HepG2 (cell line): ENCODE measurements around the gene SAA2. TPM values are rescaled to one million over a fixed set of nuclear protein-coding genes. Genes with fewer than 3 reads are reported as not detected.
"Not testable (repeated sequence)": the region's sequence is repeated elsewhere in the genome, so short reads cannot be mapped to it uniquely, and the experiment has no call there.

Experiments
- ATAC-seq: fragments of 200-7000 bp; cut with Tn5 transposase; 3 replicates; pipeline ENCODE4 v1.9.1; 2020; ENCODE audit warnings: mild to moderate bottlenecking, moderate library complexity
- BruUV-seq: library from RNA; stranded (reverse); fragments of 400-500 nt; replicated peaks from 2 replicates; lab custom pipeline; 2021; lab: Mats Ljungman, UMichigan
- CTCF ChIA-PET: fragments of 300-600 bp; formaldehyde crosslinking; extraction: SDS; loops from one replicate; lab custom pipeline; 2021; ENCODE audit warnings: low total read pairs, inconsistent platforms, low intra/inter-chr PET ratio; lab: Yijun Ruan, JAX
- POLR2A ChIA-PET: fragments of 350-600 bp; sonication (Branson Sonifier 250); formaldehyde crosslinking; loops from one replicate; lab custom pipeline; 2020; ENCODE audit warnings: antibody characterized with exemption, inconsistent platforms; lab: Yijun Ruan, JAX
- DNase-seq: peaks from one replicate; pipeline ENCODE4 v3.0.0-alpha.2; 2015; ENCODE audit warnings: low spot score
- FAIRE-seq: peaks from 3 replicates; lab custom pipeline; 2011; peaks lifted over from hg19 to GRCh38; lab: Jason Lieb, UNC
- H2AFZ ChIP-seq: one replicate; pipeline ENCODE4 v1.6.1; 2011; ENCODE audit warnings: low read length, inconsistent platforms
- H3K27ac ChIP-seq: fragments of 300-600 bp; 3 replicates; pipeline ENCODE4 v1.8.0; 2011; ENCODE audit warnings: mixed run types, mild to moderate bottlenecking, mixed read lengths, low read length, inconsistent platforms; ENCODE audit not compliant: insufficient read depth; ENCODE audit errors: extremely low read length
- H3K27me3 ChIP-seq, 2 experiments: fragments of 200-600 bp in 1 of 2; 2 replicates in 1 of 2; 3 replicates in 1 of 2; pipeline versions ENCODE4 v1.6.0 to v1.8.0; 2011; ENCODE audit warnings: low read length in 2 of 2, mild to moderate bottlenecking in 2 of 2, moderate library complexity in 2 of 2, inconsistent platforms in 1 of 2; ENCODE audit not compliant: insufficient read depth in 2 of 2, control insufficient read depth in 1 of 2
- H3K36me3 ChIP-seq, 2 experiments: fragments of 200-600 bp in 1 of 2; replicated peaks in 1 of 2; 2 replicates in 1 of 2; 3 replicates in 1 of 2; pipeline versions ENCODE4 v1.5.1 to v1.8.0; 2011; ENCODE audit warnings: low read length in 2 of 2, inconsistent platforms in 1 of 2; ENCODE audit not compliant: insufficient read depth in 2 of 2, control insufficient read depth in 1 of 2
- H3K4me1 ChIP-seq: 2 replicates; pipeline ENCODE4 v1.5.1; 2012; ENCODE audit warnings: low read length, inconsistent platforms; ENCODE audit not compliant: insufficient read depth
- H3K4me2 ChIP-seq: 2 replicates; pipeline ENCODE4 v1.6.0; 2011; ENCODE audit warnings: low read depth, low read length, inconsistent platforms
- H3K4me3 ChIP-seq, 3 experiments: fragments of 200-600 bp in 1 of 3; sonication (generic), shearing (Covaris generic) in 1 of 3; replicated peaks in 1 of 3; 2 replicates each; pipeline ENCODE4 v1.5.1; 2011 to 2016; ENCODE audit warnings: low read length in 3 of 3, inconsistent platforms in 2 of 3, low read depth in 2 of 3, mild to moderate bottlenecking in 2 of 3, control low read depth in 1 of 3, mixed read lengths in 1 of 3; ENCODE audit not compliant: insufficient read depth in 1 of 3
- H3K79me2 ChIP-seq: one replicate; pipeline ENCODE4 v1.6.1; 2011; ENCODE audit warnings: low read length, inconsistent platforms; ENCODE audit not compliant: insufficient read depth
- H3K9ac ChIP-seq: 2 replicates; pipeline ENCODE4 v1.6.0; 2011; ENCODE audit warnings: mild to moderate bottlenecking, low read depth, low read length, inconsistent platforms; ENCODE audit not compliant: insufficient read depth
- H3K9me3 ChIP-seq: 2 replicates; pipeline ENCODE4 v1.5.1; 2012; ENCODE audit warnings: mild to moderate bottlenecking, low read length
- H4K20me1 ChIP-seq: 2 replicates; pipeline ENCODE4 v1.6.0; 2011; ENCODE audit warnings: inconsistent platforms, mild to moderate bottlenecking, low read length, moderate library complexity; ENCODE audit not compliant: insufficient read depth
- TEAD3 ChIP-seq: optimal IDR thresholded peaks from 2 replicates; pipeline ENCODE3; 2016; ENCODE audit warnings: borderline replicate concordance
- ZSCAN22 ChIP-seq: sonication (generic); formaldehyde crosslinking; IDR thresholded peaks from 2 replicates; pipeline ENCODE4 v1.4.0; 2020; ENCODE audit warnings: mild to moderate bottlenecking, missing genetic modification reagents
- WGBS: methylation state at CpG from one replicate; pipeline ENCODE4 v1.1.6; 2017; ENCODE audit warnings: low lambda C conversion rate; 5-methylcytosine and 5-hydroxymethylcytosine counted together
- in situ Hi-C: cut with HindIII; loops from 2 replicates; pipeline ENCODE4 v1.10.0; 2017; ENCODE audit warnings: low pct_unique_long_range_greater_than_20kb; ENCODE audit not compliant: extremely low pct_ligation_motif_present
- intact Hi-C: fragments of 100-400 bp; cut with micrococcal nuclease; formaldehyde crosslinking; loops from one replicate; pipeline ENCODE4 v1.10.0; 2022; ENCODE audit not compliant: unreplicated experiment
- polyA plus RNA-seq, 8 experiments: library from polyadenylated mRNA; depleted of rRNA in 3 of 8; stranded (reverse) in 7 of 8; unstranded in 1 of 8; fragments of >200 nt; fragmentation: Illumina TruSeq in 4 of 8; extraction: Trizol in 4 of 8; gene quantifications; 2 replicates each; pipeline versions ENCODE4 v1.2.1 to v1.2.3, GENCODE V29; 2011 to 2016; ENCODE audit warnings: low read depth in 4 of 8, missing spikeins in 1 of 8, mixed read lengths in 1 of 8; ENCODE audit not compliant: insufficient read depth in 1 of 8
- total RNA-seq, 5 experiments: library from RNA; depleted of rRNA; stranded (reverse); fragments of >200 nt; fragmentation: Illumina TruSeq; extraction: Trizol; gene quantifications; 2 replicates each; pipeline ENCODE4 v1.2.3, GENCODE V29; 2016; ENCODE audit warnings: low read depth in 1 of 5

The SAA2 gene
- total and polyA plus RNA-seq, 2 of the 13 experiments (the other 11 are each of a cell fraction or from before 2014, with no cell fraction given) = 0.27 TPM; not detected in 1

- Histone ChIP-seq H3K4me1 (no peaks in the 10 kb centered on the region), H3K4me3 (no peak overlapping the region), H3K9ac (no peak overlapping the region), H3K4me2 (no peak overlapping the region), H3K79me2 (no peaks in the 10 kb centered on the region), H3K36me3 (no peaks in the 10 kb centered on the region), H3K27ac (no peak overlapping the region), H3K27me3 (peaks cover 0 to 9% of the 10 kb centered on the region in 2 experiments; a peak in 2 of 5 replicates), H3K9me3 (no peaks in the 10 kb centered on the region), H4K20me1 (no peaks in the 10 kb centered on the region), H2AFZ (no peak overlapping the region)
- 53% methylated on average over 3 of the region's 3 CpGs for WGBS
- BruUV-seq = no TSS peak
- DNase-seq (no peak), FAIRE-seq (no peak), ATAC-seq (peak; percentile 66)
- intact Hi-C loops (no loop called here), in situ Hi-C loops (no loop called here)
- CTCF ChIA-PET = no interaction called here
- TF ChIP-seq ZSCAN22 (no peak), TEAD3 (peak; percentile 87)
- POLR2A ChIA-PET = no interaction called here
Measured at GRCh38 chr11:18253233-18253632, 4.8 kb upstream of the SAA2 start.

DNA sequence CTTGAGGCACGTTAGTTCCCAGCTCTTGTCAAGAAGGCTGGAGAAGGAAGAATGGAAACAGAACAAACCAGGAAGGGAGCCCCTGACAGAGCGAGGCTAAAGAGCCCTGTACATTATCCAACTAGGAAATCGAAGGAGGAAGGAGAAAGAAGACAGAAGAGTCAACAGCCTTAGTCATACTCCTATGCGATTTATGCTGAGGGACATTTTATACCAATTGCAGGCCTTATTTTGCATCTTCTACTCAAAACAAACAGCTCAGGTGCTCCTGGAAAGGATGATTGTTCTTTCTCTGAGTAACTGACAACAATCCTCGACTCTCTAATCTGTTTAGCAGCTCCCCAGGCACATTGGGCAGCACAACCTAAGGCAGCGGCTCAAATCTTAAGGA lies 1.3 kb downstream of the SAA2 start:
- H3K9ac ChIP-seq, BruUV-seq, H3K27ac ChIP-seq, H2AFZ ChIP-seq, ATAC-seq, H3K79me2 ChIP-seq, H3K9me3 ChIP-seq, H4K20me1 ChIP-seq, POLR2A ChIA-PET, H3K4me1 ChIP-seq, in situ Hi-C loops, H3K4me2 ChIP-seq, intact Hi-C loops, DNase-seq, CTCF ChIA-PET, FAIRE-seq, H3K27me3 ChIP-seq, H3K36me3 ChIP-seq, H3K4me3 ChIP-seq: not testable (repeated sequence)
- 40% methylated on average over 3 of the region's 6 CpGs for WGBS

DNA sequence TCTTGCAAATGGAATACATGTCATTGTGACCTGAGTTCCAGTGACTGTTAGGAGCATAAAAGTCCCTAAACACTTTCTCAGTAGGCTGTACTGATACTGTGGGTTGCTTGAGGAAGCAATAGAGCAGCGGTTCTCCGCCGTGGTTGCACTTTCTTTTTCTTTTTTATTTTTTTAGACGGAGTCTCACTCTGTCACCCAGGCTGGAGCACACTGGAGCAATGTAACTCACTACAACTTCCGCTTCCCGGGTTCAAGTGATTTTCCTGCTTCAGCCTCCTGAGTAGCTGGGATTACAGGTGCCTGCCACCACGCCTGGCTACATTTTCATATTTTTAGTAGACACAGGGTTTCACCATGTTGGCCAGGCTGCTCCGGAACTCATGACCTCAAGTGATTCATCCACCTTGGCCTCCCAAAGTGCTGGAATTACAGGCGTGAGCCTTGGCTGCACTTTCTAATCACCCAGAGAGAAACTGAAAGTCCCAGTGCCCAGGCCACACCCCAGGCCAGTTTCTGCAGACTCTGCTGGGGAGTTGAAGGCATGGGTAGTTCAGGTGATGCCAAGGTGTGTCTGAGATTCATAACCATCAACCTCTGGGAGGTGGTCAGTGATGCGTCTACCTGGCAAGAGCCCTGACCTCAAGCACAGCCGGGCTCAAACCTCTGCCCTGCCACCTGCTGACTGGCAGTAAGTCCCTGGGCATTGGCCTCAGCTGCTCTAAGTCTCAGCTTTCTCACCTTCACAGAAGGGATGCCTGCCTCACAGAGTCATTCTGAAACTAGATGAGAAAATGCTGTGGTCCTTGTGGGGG lies 1.9 kb downstream of the SAA2 start:
- FAIRE-seq, H3K4me3 ChIP-seq, H2AFZ ChIP-seq, BruUV-seq, H3K79me2 ChIP-seq, H3K4me2 ChIP-seq, H3K4me1 ChIP-seq, CTCF ChIA-PET, DNase-seq, H3K9me3 ChIP-seq, H4K20me1 ChIP-seq, H3K9ac ChIP-seq, ATAC-seq, H3K36me3 ChIP-seq, H3K27ac ChIP-seq, in situ Hi-C loops, POLR2A ChIA-PET, intact Hi-C loops, H3K27me3 ChIP-seq: not testable (repeated sequence)
- 69% methylated on average over 9 of the region's 11 CpGs for WGBS
